SIG-M5 (cell line): ENCODE measurements around the gene SUCLG2.
"Not testable (repeated sequence)": the region's sequence is repeated elsewhere in the genome, so short reads cannot be mapped to it uniquely, and the experiment has no call there.

Experiments used
- DNase-seq: peaks from one replicate; lab custom pipeline; 2025; lab: John Stamatoyannopoulos, UW

Gene SUCLG2

DNA sequence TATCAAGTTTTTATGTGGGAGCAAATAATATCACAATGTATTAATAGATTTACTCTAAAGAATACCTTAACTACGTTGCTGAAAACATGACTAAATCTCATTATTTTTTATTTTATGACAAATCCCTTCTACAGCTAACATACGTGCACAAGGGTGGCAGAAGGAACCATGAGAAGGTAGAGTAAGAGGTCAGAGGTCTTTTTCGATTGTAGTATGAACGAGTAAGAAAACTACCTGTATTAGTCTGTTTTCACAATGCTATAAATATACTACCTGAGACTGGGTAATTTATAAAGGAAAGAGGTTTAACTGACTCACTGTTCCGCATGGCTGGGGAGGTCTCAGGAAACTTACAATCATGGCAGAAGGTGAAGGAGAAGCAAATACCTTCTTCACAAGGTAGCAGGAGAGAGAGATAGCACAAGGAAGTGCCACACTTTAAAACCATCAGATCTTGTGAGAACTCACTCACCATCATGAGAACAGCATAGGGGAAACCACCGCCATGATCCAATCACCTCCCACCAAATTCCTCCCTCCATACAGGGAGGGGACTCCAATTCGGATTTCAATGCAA is 95.3 kb downstream of the SUCLG2 start:
- no peak for DNase-seq

DNA sequence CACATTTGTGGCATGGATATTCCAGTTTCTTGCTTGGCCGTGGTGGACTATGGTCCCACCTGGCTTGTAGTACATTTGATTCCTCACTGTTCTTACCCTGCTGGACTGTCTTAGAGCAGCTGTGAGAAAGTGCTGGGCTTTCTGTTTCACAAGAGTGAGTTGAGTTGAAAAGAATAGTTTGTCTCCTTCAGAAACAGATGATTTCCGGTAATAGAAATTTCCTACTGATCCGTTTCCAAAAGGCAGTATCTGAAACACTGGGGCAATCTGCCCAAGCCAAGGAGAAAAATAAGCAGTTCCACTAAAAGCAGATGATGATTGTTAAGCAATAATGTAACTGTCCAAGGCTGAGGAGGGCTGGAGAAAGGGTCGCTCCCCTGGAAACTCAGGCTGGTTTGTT is 96.0 kb downstream of the SUCLG2 start:
- DNase-seq, result no peak

DNA sequence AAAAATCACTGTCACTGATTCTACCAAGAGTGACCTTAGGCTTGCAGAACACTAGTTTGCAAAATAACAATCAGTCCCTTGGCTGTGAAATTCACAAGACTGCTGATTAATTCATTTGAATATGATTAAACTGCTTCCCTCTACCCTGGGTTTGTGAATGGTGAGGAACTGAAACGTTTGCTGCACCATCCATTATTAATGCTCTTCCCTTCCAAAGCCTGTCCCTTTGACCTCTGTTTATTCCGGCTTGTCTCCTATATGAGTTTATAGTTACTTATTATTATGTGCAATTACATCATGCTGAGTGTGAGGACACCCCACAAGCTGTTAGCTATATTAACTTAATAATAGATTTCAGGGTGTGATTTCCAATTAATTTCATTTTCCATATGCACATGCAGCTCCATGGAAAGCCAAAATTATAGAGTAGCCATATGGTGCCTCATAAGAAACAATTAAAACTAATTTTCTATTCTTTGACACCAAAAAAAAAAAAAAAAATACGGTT is 96.5 kb downstream of the SUCLG2 start:
- no peak for DNase-seq

DNA sequence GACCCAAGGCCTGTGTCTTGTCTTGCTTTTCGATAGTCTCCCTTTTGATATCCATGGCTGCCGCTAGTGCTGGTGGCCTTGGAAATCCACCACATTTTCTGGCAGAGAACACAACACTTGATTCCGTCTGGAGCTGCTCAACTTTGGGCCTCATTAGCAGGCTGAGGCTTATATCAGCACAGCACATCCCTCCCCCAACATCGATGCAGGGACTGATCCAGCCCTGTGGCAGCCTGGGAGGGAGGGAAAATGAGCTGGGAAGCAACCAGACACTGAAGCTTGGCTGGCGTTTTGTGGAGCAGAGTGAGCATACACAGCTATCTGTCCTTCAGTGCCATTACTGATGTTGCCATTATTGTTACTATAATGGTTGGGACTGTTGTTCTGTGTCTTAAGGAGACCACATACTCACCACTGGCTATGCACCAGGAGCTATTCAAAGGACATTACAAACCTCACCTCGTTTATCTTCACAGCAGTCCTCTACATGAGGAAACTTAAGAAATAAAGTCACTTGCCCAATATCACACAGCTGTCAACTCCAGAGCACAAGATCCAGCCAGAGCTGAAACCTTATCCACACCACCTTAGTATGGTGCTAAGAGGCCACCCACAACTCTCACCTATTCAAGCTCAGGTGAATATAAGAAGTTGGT is 102.9 kb downstream of the SUCLG2 start:
- DNase-seq, result no peak

DNA sequence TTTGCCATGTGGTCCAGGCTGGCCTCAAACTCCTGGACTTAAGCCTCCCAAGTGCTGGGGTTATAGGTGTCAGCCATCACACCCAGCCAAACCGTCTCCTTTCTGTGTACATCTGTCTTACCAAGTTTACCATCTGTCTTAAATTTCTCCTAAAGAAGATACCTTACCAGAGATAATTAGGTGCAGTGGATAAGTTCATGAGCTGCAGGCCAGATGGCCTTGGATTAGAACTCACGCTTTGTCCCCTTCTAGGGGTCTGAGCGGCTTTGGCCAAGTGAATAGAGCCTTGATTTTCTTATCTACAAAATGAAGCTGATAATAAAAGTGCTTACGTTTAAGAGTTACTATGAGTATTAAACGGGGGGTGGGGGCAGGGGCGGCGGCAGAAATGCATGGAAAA is 103.9 kb downstream of the SUCLG2 start:
- DNase-seq, result no peak

DNA sequence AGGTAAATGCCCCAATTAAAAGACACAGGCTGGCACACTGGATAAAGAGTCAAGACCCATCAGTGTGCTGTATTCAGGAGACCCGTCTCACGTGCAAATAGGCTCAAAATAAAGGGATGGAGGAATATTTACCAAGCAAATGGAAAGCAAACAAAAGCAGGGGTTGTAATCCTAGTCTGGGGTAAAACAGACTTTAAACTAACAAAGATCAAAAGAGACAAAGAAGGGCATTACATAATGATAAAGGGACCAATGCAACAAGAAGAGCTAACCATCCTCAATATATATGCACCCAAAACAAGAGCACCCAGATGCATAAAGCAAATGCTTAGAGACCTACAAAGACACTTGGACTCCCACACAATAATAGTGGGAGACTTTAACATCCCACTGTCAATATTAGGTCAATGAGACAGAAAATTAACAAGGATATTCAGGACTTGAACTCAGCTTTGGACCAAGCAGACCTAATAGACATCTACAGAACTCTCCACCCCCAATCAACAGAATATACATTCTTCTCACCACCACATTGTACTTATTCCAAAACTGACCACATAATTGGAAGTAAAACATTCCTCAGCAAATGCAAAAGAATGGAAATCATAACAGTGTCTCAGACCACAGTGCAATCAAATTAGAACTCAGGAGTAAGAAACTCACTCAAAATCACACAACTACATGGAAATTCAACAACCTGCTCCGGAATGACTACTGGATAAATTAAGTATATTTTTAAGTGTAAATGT is 111.7 kb downstream of the SUCLG2 start:
- DNase-seq, result not testable (repeated sequence)

DNA sequence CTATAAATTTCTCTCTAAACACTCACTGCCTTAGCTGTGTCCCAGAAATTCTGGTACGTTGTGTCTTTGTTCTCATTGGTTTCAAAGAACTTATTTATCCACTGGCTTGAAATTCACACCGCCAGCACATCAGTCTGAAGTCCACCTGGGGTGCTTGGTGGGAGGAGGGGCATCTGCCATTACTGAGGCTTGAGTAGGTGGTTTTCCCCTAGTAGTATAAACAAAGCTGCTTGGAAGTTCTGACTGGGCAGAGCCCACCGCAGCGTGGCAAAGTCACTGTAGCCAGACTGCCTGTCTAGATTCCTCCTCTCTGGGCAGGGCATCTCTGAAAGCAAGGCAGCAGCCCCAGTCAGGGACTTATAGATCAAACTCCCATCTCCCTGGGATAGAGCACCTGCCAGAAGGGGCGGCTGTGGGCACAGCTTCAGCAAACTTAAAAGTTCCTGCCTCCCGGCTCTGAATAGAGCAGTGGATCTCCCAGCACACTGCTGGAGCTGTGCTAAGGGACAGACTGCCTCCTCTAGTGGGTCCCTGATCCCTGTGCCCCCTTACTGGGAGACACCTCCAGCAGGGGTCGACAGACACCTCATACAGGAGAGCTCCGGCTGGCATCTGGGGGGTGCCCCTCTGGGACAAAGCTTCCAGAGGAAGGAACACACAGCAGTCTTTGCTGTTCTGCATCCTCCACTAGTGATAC is 114.1 kb downstream of the SUCLG2 start:
- DNase-seq, result no peak

DNA sequence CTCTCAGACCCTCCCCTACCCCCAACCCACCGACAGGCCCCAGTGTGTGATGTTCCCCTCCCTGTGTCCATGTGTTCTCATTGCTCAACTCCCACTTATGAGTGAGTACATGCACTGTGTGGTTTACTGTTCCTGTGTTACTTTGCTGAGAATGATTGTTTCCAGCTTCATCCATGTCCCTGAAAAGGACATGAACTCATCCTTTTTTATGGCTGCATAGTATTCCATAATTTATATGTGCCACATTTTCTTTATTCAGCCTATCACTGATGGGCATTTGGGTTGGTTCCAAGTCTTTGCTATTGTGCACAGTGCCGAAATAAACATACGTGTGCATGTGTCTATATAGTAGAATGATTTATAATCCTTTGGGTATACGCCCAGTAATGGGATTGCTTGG is 117.2 kb downstream of the SUCLG2 start:
- not testable (repeated sequence) for DNase-seq

DNA sequence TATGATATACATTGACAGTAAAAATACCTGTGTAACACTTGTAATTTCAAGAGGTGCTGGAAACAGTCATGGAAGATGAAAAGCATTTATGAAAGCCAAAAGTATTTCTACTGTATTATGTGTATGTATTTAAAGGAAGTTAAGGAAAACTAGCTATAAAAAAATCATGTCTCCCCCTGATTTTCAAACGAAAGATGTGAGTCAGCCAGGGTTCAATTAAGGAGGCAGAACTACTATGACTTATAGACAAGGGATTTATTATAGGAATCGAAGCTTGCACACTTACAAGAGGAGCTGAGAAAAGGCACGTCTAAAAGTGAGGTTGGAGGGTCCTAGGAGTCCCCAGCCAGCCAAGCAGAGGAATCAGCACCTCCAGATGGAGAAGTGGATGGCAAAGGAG is 119.4 kb downstream of the SUCLG2 start:
- no peak for DNase-seq

DNA sequence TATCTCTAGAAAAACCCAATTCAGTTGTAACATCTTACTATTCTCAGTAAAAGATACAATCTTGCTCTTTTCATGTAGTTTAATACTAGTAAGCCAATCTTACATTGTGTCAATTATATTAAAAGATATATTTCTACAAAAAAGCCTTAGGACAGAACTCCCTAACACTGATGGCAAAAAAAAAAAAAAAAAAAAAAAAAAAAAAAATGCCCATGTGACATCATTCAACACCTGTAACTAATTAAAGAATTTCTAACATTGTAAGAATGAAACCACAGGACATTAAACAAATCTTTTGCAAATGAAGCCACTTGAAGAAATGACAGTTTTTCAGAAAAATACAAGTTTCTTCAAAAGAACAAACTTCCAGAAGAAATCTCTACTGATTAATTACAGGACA is 119.8 kb downstream of the SUCLG2 start:
- DNase-seq, result no peak

DNA sequence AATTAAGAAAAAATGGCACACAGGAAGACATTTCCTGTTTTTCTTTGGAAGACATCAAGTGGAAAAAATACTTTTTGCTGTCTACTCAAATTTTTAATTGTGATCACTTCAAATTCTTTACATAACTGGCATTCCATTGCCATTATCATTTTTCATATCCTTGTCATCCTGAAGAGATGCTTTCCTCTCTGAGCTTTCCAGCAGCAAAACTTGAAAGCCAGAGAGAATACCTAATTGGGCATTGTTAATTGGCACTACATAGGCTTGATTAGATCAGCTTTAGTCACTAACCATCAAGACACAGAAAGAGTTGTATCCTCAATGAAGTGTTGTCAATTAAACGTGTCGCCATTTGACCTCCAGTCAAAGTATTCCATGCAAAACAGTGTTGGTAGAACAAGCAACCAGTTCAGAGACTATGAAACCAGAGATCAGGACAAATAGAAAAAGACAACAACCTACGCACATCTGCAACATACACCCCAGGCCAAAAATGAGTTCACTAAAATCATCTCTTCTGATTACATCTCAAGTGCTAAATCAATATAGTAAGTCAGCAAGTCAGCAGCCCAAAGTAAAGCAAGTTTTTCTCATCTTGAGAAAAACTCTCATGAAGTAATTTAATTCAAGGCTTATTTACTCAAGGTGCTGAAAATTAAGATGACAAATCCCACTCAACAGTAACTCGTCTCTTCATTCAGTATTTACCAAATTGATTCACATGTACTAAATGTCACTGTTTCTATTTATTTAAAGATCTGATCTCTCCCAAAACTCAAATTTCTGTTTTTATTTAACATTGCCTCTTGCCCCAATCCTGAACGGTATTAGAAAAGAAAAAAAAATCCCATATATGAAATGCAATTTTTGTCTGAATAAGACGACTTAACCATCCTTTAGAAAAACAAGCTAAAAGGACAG is 123.0 kb downstream of the SUCLG2 start:
- DNase-seq, result no peak

DNA sequence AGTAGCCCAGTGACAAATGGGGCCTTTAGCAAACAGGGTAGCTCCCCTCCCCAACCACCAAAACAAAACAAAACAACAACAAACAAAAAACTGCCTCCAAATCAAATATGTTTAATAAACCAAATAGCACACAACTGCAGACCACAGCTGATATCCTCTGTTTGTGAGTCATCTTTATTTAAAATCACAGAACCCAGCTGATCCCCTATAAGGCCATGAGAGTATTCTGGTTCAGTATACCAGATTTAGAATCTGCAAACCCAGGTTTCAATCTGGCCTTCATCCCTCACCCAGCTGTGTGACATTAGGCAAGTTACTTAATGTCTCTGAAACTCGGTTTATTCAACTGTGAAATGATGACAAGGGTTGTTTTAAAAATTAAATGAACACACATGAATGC is 124.5 kb downstream of the SUCLG2 start:
- no peak for DNase-seq

DNA sequence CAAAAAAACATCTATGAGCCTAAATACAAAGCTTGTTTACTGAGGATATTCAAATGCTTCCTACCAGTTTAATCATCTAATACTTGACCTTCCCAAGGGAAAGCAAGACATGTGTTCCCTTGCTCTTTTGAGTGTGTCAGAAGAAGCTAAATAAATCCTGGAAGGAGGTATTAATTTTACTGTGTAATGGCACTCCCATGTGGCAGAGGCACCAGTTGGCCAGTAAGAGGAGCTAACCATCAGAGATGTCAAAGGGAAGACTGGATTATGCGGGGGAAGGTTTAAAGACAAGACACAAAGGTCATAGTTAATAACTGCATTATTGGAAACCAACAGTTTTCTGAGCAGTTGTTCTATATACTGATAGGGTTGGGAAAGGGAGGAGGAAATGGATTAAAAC is 125.1 kb downstream of the SUCLG2 start:
- no peak for DNase-seq

DNA sequence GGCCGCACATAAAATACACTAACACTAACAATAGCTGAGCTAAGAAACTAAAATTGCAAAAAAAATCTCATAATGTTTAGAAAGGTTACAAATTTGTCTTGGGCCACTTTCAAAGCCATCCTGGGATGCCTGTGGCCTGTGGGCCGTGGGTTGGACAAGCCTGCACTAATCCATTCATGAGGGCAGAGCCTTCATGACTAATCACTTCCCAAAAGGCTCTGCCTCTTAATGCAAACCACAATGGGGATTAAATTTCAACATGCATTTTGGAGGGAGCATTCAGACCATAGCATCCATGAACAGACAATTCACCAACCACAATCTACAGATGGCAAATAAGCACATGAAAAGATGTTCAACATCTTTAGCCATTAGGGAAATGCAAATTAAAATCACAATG is 128.2 kb downstream of the SUCLG2 start:
- no peak for DNase-seq

DNA sequence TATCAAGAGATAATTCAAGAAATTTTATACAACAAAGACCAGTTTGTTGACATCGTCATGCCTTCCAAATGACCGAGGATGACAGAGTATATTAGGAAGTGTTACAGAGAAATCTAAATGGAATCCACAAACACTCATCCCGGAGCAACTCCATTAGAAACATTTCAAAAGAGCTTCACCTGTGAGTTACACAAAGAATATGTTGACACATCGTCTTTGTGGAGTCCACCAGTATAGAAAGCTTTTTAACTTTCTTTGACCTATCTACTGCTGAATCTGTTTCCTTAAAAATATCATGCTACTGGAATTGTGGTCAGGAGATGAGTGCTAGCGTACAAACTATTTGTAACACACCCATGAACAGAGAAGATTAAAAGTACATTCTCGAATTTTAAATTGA is 130.4 kb downstream of the SUCLG2 start:
- no peak for DNase-seq

DNA sequence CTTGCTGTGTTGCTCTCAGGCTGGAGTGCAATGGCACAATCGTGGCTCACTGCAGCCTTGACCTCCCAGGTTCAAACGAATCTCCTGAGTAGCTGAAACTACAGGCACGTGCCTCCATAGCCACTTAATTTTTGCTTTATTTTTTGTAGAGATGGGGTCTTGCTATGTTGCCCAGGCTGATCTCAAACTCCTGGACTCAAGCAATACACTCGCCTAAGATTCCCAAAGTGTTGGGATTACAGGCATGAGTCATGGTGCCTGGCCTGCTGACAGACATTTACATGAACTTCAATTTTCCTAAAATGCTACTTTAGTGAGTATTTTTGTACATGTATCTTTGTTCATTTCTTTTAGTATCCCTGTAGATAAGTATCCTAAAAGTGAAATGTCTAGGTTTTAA is 132.3 kb downstream of the SUCLG2 start:
- DNase-seq, result no peak

DNA sequence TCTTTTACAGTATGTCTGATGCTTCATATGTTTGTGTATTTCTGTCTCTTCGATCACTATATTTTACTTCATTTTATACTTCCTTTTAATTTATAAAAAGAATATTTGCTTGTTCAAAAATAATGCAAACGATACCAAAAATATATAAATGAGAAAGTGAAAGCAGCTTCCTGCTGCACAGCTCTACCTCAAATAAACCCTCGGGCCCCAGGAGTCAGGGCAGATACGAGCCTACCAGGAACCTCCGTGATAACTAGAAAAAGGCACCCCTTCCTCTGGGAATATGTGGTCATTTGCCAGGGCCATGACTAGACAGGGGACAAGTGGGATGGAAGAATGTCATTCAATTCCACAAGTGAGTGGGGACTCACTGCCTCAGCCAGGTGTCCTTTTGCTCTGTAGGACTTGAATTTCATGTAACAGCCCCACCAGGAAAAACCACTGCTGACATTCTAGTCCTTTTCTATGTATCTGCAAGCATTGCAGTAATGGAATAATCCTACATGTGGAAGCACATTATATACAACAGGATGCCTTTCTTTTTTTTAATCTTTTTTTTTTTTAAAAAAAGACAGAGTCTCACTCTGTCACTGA is 133.3 kb downstream of the SUCLG2 start:
- DNase-seq, result no peak

DNA sequence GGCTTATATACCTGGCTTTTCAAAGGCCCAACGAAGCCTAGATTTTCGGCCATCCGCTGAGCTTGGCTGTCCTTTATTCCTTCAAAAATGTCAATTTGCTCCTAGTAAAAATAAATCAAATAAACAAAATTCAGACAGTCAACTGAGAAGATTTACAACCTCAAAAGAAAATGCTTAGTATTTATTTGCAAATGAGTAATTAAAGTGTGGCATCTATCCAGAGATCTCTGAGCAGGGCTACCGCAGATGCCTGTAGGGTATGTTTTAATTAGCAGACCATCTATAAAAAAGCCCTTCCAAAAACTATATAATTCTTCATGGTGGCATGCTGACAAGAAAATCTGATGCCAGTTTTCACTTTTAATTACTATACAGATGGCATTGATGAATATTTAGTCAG is 136.2 kb downstream of the SUCLG2 start:
- no peak for DNase-seq

DNA sequence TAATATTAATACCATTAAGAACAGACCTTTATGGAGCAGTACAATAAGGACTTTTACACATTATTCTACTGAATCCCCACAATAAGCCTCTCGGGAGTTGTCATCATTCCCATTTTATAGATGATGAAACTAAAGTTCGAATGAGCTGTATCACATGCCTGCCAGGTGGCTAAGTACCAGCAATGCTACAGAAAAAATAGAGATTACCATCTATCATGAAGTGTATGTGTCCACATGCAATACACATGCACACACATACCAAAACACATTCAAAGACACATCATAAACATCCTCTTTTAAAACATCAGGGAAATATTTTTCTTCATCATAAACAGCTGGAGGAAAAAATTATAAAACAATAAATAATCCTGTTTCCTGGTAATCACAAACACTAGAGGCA is 136.6 kb downstream of the SUCLG2 start:
- DNase-seq, result no peak

DNA sequence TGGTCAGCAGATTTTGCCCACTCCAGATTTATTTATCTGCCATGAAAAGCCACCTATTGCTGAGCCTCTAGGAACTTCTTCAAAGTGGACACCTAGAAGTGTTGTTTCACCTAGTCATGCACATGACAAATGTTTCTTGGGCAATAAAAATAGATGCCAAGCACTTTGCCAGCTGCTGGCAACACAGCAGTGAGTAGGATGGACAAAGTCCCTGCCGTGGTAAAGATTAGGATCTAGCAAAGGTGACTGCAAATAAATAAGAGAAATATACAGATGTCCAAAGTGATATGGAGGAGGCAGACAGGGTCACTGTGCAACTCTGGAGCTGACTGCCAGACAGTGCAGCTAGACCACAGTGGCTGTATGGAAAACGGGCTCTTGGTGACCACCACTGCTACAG is 137.9 kb downstream of the SUCLG2 start:
- no peak for DNase-seq

DNA sequence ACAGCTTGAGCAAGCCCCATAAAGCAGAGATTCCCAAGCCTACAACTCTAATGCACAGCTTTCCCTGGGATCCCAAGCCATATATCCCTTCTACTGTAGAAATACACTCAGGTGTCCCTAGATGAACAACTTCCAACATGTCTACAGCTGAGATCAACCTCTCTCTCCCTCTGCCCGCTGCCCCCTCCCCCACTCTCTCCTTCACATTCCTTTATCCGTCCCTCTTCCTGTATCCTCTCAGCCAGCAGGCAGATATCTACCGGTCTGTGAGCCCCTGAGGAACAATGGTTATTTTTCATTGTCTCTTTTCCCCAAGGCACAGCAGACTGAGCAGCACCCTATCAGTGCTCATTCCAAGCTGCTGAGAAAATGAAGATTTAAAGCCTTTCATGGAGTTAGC is 138.6 kb downstream of the SUCLG2 start:
- no peak for DNase-seq
